Activated naive CD4-positive, alpha-beta T cell treated with anti-CD3 and anti-CD28 coated beads, Interleukin-2, amount 50 U/mL, for 16 hours (primary cell): ENCODE results near the gene PCDHGA3.
"Not testable (repeated sequence)": the region's sequence is repeated elsewhere in the genome, so short reads cannot be mapped to it uniquely, and the experiment has no call there.

Source experiments
- DNase-seq: peaks from one replicate; pipeline ENCODE4 v3.0.0-alpha.2; 2020

Gene PCDHGA3

GRCh38 chr5:141349917-141350619 is 6.4 kb downstream of the PCDHGA3 start, which contains the start of gene PCDHGB1:
TSS of gene PCDHGB1 (plus strand) at chr5:141350099. CDS start at chr5:141350261, 162 bp downstream.
- no peak for DNase-seq

DNA sequence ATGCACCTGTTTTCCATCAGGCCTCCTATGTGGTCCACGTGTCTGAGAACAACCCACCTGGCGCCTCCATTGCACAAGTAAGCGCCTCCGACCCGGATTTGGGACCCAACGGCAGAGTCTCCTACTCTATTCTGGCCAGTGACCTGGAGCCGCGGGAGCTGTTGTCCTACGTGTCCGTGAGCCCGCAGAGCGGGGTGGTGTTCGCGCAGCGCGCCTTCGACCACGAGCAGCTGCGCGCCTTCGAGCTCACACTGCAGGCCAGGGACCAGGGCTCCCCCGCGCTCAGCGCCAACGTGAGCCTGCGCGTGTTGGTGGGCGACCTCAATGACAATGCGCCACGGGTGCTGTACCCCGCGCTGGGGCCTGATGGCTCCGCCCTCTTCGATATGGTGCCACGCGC is 8.0 kb downstream of the PCDHGA3 start:
- no peak for DNase-seq

DNA sequence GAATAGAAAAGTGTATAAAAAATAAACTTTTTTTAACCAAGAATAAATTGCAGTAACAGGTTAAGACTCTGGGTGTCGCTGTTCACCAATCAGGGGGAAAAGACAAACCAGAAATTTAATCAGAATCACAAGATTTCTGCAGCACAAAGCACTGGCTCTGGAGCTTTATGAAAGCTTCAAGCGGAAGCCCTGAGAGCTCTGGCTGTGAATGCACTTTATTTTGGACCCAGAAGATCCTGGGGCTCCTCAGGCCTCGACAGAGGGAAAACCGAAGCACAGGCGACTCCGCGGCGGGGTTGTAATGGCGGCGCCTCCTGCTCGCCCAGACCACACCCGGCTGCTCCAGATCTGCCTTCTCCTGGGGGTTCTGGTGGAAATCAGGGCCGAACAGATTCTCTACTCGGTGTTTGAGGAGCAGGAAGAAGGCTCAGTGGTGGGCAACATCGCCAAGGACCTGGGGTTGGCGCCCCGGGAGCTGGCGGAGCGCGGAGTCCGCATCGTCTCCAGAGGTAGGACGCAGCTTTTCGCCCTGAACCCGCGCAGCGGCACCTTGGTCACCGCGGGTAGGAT is 11.4 kb downstream of the PCDHGA3 start, which contains the start of gene PCDHGA4:
PCDHGA4 (plus strand) TSS at position 122 of the 570 bp plus-strand sequence; CDS start at position 209, 87 bp downstream.
- DNase-seq = no peak

DNA sequence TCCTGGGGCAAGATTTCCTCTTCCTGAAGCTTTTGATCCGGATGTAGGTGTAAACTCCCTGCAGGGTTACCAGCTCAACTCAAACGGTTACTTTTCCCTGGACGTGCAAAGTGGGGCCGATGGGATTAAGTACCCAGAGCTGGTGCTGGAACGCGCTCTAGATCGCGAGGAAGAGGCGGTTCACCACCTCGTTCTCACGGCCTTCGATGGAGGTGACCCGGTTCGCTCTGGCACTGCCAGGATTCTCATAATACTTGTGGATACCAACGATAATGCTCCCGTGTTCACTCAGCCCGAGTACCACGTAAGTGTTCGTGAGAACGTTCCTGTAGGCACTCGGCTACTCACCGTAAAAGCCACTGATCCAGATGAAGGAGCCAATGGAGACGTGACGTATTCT is 12.0 kb downstream of the PCDHGA3 start:
- no peak for DNase-seq

DNA sequence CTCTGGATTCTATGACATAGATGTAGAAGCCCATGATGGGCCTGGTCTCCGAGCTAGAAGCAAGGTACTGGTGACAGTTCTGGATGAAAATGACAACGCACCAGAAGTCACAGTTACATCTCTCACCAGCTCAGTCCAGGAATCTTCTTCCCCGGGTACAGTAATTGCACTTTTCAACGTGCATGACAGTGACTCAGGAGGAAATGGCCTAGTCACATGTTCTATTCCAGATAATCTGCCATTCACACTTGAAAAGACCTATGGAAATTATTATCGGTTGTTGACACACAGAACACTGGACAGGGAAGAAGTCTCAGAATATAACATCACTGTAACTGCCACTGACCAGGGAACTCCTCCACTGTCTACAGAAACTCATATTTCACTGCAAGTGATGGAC is 12.5 kb downstream of the PCDHGA3 start:
- no peak for DNase-seq

DNA sequence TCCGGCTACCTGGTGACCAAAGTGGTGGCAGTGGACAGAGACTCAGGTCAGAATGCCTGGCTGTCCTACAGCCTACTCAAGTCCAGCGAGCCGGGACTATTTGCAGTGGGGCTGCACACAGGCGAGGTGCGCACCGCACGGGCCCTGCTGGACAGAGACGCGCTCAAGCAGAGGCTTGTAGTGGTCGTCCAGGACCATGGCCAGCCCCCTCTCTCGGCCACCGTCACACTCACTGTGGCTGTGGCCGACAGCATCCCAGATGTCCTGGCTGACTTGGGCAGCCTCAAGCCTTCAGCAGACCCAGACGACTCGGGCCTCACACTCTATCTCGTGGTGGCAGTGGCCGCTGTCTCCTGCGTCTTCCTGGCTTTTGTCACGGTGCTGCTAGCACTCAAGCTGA is 13.3 kb downstream of the PCDHGA3 start:
- no peak for DNase-seq

DNA sequence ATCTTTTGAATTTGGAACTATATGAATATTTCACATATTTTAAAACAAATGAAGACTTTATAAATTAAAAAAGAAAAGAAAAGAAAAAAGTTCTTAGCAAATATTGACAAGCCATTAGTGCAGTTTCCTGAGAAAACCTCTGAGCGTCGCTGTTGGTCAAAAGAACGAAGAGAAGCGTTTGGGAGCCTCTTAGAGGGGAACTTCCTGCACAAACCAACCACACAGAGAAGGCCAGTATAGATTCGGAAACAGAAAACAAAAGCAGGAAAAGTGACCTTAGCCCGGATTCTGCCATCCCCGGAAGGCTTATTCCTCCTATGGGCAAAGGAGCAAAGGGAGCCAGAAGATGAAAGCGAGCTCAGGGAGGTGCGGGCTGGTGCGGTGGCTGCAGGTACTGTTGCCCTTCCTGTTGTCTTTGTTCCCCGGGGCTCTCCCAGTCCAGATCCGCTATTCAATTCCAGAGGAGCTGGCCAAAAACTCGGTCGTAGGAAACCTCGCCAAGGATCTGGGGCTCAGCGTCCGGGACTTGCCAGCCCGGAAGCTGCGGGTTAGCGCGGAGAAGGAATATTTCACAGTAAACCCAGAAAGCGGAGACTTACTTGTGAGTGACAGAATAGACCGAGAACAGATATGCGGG is 16.3 kb downstream of the PCDHGA3 start, which contains the start of gene PCDHGB2:
PCDHGB2 (plus strand) TSS at position 205 of the 637 bp plus-strand sequence; CDS start at position 347, 142 bp downstream.
- no peak for DNase-seq

DNA sequence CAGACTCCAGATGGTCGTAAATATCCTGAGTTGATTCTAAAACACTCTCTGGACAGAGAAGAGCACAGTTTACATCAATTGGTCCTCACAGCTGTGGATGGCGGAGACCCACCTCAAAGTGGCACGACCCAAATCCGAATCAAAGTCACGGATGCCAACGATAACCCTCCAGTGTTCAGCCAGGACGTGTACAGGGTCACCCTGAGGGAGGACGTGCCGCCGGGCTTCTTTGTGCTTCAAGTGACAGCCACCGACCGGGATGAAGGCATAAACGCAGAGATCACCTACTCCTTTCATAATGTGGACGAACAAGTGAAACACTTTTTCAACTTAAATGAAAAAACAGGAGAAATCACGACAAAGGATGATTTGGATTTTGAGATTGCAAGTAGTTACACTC is 17.1 kb downstream of the PCDHGA3 start:
- no peak for DNase-seq

- DNase-seq = no peak
Measured at GRCh38 chr5:141362719-141363118, 19.1 kb downstream of the PCDHGA3 start.

DNA sequence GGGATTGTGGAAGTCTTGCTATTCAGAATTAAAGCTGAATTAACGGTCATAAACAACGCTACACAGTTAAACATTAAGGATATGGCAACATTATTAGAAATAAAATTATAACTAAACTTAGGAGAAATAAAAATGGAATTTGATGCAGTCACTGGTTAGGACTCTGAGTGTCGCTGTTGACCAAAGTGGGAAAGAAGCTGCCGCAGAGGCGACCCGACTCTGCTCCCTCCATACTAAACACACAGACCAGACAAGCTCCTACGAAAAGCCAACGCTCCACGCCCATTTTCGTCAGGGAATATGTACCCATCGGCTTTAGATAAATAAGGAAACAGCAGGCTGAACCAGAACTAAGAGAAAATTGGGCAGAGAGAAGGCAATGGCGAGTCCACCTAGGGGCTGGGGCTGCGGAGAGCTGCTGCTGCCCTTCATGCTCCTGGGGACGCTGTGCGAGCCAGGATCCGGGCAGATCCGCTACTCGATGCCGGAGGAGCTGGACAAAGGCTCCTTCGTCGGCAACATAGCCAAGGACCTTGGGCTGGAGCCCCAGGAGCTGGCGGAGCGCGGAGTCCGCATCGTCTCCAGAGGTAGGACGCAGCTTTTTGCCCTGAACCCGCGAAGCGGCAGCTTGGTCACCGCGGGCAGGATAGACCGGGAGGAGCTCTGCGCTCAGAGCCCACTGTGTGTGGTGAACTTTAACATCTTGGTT is 20.5 kb downstream of the PCDHGA3 start, which contains the start of gene PCDHGA5:
PCDHGA5 (plus strand) TSS at position 211 of the 709 bp plus-strand sequence; CDS start at position 380, 169 bp downstream.
- DNase-seq = no peak

GRCh38 chr5:141366016-141366896 is 22.6 kb downstream of the PCDHGA3 start:
- DNase-seq = no peak

DNA sequence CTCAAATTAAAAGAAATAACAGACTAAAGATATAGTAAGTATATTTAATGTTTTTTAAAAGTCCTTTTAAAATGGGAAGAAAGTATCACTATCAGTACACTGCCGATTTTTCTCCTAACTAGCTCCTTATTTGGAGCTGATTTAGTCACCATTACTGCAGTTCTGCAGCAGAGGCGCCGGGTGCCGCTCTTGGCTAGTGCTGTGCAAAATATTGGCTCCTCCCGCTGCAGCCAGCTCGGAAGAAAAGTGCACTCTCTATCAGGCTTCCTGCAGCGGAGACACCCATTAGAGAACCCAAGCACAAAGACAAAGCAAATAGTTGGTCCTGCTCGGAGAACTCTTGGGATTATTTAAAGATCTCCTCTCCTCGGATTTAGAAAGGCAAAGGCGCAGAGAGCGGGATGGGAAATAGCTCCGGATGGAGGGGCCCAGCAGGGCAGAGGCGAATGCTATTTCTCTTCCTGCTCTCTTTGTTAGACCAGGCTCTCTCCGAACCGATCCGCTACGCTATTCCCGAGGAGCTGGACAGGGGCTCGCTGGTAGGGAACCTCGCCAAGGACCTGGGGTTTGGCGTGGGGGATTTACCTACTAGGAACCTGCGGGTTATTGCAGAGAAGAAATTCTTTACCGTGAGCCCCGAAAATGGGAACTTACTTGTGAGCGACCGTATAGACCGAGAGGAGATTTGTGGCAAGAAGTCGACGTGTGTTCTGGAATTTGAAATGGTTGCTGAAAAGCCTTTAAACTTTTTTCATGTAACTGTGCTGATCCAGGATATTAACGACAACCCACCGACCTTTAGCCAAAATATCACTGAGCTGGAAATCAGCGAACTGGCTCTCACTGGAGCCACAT is 26.6 kb downstream of the PCDHGA3 start, which contains the start of gene PCDHGB3:
PCDHGB3 (plus strand) TSS at position 249 of the 855 bp plus-strand sequence; CDS start at position 402, 153 bp downstream.
- DNase-seq = no peak

- no peak for DNase-seq
Measured at GRCh38 chr5:141371572-141372475, 28.2 kb downstream of the PCDHGA3 start.

GRCh38 chr5:141373673-141374317 is 30.2 kb downstream of the PCDHGA3 start, which contains the start of gene PCDHGA6:
TSS of gene PCDHGA6 (plus strand) at chr5:141373891. CDS start at chr5:141374084, 193 bp downstream.
- DNase-seq = no peak

DNA sequence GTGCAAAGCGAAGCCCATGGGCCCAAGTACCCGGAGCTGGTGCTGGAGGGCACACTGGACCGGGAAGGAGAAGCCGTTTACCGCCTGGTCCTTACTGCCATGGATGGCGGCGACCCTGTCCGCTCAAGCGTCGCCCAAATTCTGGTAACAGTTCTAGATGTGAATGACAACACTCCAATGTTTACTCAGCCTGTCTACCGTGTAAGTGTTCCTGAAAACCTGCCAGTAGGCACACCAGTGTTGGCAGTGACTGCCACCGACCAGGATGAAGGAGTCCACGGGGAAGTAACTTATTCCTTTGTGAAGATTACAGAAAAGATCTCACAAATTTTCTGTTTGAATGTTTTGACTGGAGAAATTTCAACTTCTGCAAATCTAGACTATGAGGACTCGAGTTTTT is 31.0 kb downstream of the PCDHGA3 start:
- no peak for DNase-seq

- not testable (repeated sequence) for DNase-seq
Measured at GRCh38 chr5:141375444-141376155, 32.0 kb downstream of the PCDHGA3 start.

GRCh38 chr5:141382469-141383294 is 39.1 kb downstream of the PCDHGA3 start, which contains the start of gene PCDHGA7:
TSS of gene PCDHGA7 (plus strand) at chr5:141382742. CDS start at chr5:141382900, 158 bp downstream.
- DNase-seq = no peak
